Measurements from ENCODE around the gene PRR20G.

- TF ChIP-seq CTCF (IDR thresholded peaks at IDR 0.05) (no peak), EP300 (IDR thresholded peaks at IDR 0.05) (no peak), POLR2A (IDR thresholded peaks at IDR 0.05) (no peak)
Observed at GRCh38 chr3:127256138-127256537, 31.7 kb downstream of the PRR20G start.

Data from stomach (tissue), 4 donors.